Stimulated activated naive CD8-positive, alpha-beta T cell treated with anti-CD3 and anti-CD28 coated beads, Interleukin-15, Interleukin-2, amounts not matched to agents 100 ng/mL and 50 ng/mL, for 24 hours (primary cell): ENCODE data around the gene CD40LG.

Experiments used
- H3K27ac Mint-ChIP-seq: one replicate; pipeline ENCODE4 v1.8.0; 2021; ENCODE audit warnings: mild to moderate bottlenecking, mixed read lengths
- H3K27me3 Mint-ChIP-seq: one replicate; pipeline ENCODE4 v1.8.0; 2021; ENCODE audit warnings: mixed read lengths
- H3K36me3 Mint-ChIP-seq: one replicate; pipeline ENCODE4 v1.8.0; 2021; ENCODE audit warnings: low read depth, mixed read lengths
- H3K4me1 Mint-ChIP-seq: one replicate; pipeline ENCODE4 v1.8.0; 2021; ENCODE audit warnings: low read depth, mixed read lengths
- H3K4me3 Mint-ChIP-seq: one replicate; pipeline ENCODE4 v1.8.0; 2021; ENCODE audit warnings: mild to moderate bottlenecking, mixed read lengths
- H3K9me3 Mint-ChIP-seq: one replicate; pipeline ENCODE4 v1.8.0; 2021; ENCODE audit warnings: mixed read lengths

The CD40LG gene

GRCh38 chrX:136647677-136648360 lies at the start of gene CD40LG:
CD40LG (plus strand) TSS chrX:136648158; CDS start chrX:136648249, 91 bp downstream.
- Mint-ChIP-seq H3K9me3 (peaks cover 5% of the 10 kb centered on the region), H3K27ac (peak within 1 kb of the TSS; percentile 75), H3K4me3 (peak within 1 kb of the TSS; percentile 85), H3K36me3 (peaks cover 27% of the 10 kb centered on the region), H3K4me1 (peaks cover 60% of the 10 kb centered on the region), H3K27me3 (no peaks in the 10 kb centered on the region)

- peaks cover 45% of the 10 kb centered on the region for H3K4me1 Mint-ChIP-seq
- H3K9me3 Mint-ChIP-seq: no peaks in the 10 kb centered on the region
- peak overlapping the region; percentile 16 for H3K4me3 Mint-ChIP-seq
- no peaks in the 10 kb centered on the region for H3K36me3 Mint-ChIP-seq
- no peaks in the 10 kb centered on the region for H3K27me3 Mint-ChIP-seq
- H3K27ac Mint-ChIP-seq: peak overlapping the region; percentile 73
These were observed 49.3 kb upstream of the CD40LG start for GRCh38 chrX:136598631-136599030.

- no peak overlapping the region for H3K4me3 Mint-ChIP-seq
- H3K9me3 Mint-ChIP-seq: no peaks in the 10 kb centered on the region
- no peaks in the 10 kb centered on the region for H3K36me3 Mint-ChIP-seq
- peaks cover 45% of the 10 kb centered on the region for H3K4me1 Mint-ChIP-seq
- no peaks in the 10 kb centered on the region for H3K27me3 Mint-ChIP-seq
- no peak overlapping the region for H3K27ac Mint-ChIP-seq
These were observed 47.9 kb upstream of the CD40LG start for GRCh38 chrX:136600059-136600458.

GRCh38 chrX:136607236-136607635 lies 40.7 kb upstream of the CD40LG start:
- Mint-ChIP-seq H3K27me3 (no peaks in the 10 kb centered on the region), H3K4me1 (peaks cover 44% of the 10 kb centered on the region), H3K4me3 (no peak overlapping the region), H3K27ac (no peak overlapping the region), H3K36me3 (no peaks in the 10 kb centered on the region), H3K9me3 (no peaks in the 10 kb centered on the region)

GRCh38 chrX:136608295-136608933 lies 39.5 kb upstream of the CD40LG start:
- no peak overlapping the region for H3K4me3 Mint-ChIP-seq
- H3K27me3 Mint-ChIP-seq: no peaks in the 10 kb centered on the region
- H3K9me3 Mint-ChIP-seq: no peaks in the 10 kb centered on the region
- H3K36me3 Mint-ChIP-seq: no peaks in the 10 kb centered on the region
- peak overlapping the region; percentile 40 for H3K27ac Mint-ChIP-seq
- peaks cover 42% of the 10 kb centered on the region for H3K4me1 Mint-ChIP-seq

- no peaks in the 10 kb centered on the region for H3K9me3 Mint-ChIP-seq
- peak overlapping the region; percentile 86 for H3K27ac Mint-ChIP-seq
- H3K27me3 Mint-ChIP-seq: no peaks in the 10 kb centered on the region
- peak overlapping the region; percentile 32 for H3K4me3 Mint-ChIP-seq
- no peaks in the 10 kb centered on the region for H3K36me3 Mint-ChIP-seq
- H3K4me1 Mint-ChIP-seq: peaks cover 62% of the 10 kb centered on the region
These were observed 30.8 kb upstream of the CD40LG start for GRCh38 chrX:136616987-136617685.

- Mint-ChIP-seq H3K9me3 (no peaks in the 10 kb centered on the region), H3K27ac (peak overlapping the region; percentile 89), H3K36me3 (no peaks in the 10 kb centered on the region), H3K4me1 (peaks cover 84% of the 10 kb centered on the region), H3K4me3 (peak overlapping the region; percentile 7), H3K27me3 (no peaks in the 10 kb centered on the region)
These were observed 28.0 kb upstream of the CD40LG start for GRCh38 chrX:136619899-136620505.

- Mint-ChIP-seq H3K27ac (peak overlapping the region; percentile 89), H3K4me3 (peak overlapping the region; percentile 7), H3K27me3 (no peaks in the 10 kb centered on the region), H3K4me1 (peaks cover 89% of the 10 kb centered on the region), H3K9me3 (no peaks in the 10 kb centered on the region), H3K36me3 (no peaks in the 10 kb centered on the region)
These were observed 27.2 kb upstream of the CD40LG start for GRCh38 chrX:136620780-136621179.

- Mint-ChIP-seq H3K36me3 (no peaks in the 10 kb centered on the region), H3K27ac (peak overlapping the region; percentile 81), H3K9me3 (no peaks in the 10 kb centered on the region), H3K4me1 (peaks cover 94% of the 10 kb centered on the region), H3K4me3 (no peak overlapping the region), H3K27me3 (no peaks in the 10 kb centered on the region)
These were observed 25.4 kb upstream of the CD40LG start for GRCh38 chrX:136622568-136622967.

GRCh38 chrX:136623396-136623795 lies 24.6 kb upstream of the CD40LG start:
- H3K36me3 Mint-ChIP-seq: no peaks in the 10 kb centered on the region
- peak overlapping the region; percentile 58 for H3K4me3 Mint-ChIP-seq
- no peaks in the 10 kb centered on the region for H3K27me3 Mint-ChIP-seq
- peak overlapping the region; percentile 81 for H3K27ac Mint-ChIP-seq
- no peaks in the 10 kb centered on the region for H3K9me3 Mint-ChIP-seq
- peaks cover 95% of the 10 kb centered on the region for H3K4me1 Mint-ChIP-seq

GRCh38 chrX:136625246-136625645 lies 22.7 kb upstream of the CD40LG start:
- Mint-ChIP-seq H3K9me3 (no peaks in the 10 kb centered on the region), H3K4me1 (peaks cover 95% of the 10 kb centered on the region), H3K36me3 (no peaks in the 10 kb centered on the region), H3K4me3 (no peak overlapping the region), H3K27ac (peak overlapping the region; percentile 97), H3K27me3 (no peaks in the 10 kb centered on the region)

GRCh38 chrX:136626237-136626636 lies 21.7 kb upstream of the CD40LG start:
- no peaks in the 10 kb centered on the region for H3K36me3 Mint-ChIP-seq
- peak overlapping the region; percentile 62 for H3K4me3 Mint-ChIP-seq
- H3K27ac Mint-ChIP-seq: peak overlapping the region; percentile 97
- H3K4me1 Mint-ChIP-seq: peaks cover 96% of the 10 kb centered on the region
- H3K27me3 Mint-ChIP-seq: no peaks in the 10 kb centered on the region
- H3K9me3 Mint-ChIP-seq: no peaks in the 10 kb centered on the region

- peak overlapping the region; percentile 97 for H3K27ac Mint-ChIP-seq
These were observed 21.1 kb upstream of the CD40LG start for GRCh38 chrX:136626891-136627290.

GRCh38 chrX:136627409-136627808 lies 20.5 kb upstream of the CD40LG start:
- Mint-ChIP-seq H3K27ac (peak overlapping the region; percentile 97), H3K36me3 (no peaks in the 10 kb centered on the region), H3K4me1 (peaks cover 96% of the 10 kb centered on the region), H3K9me3 (no peaks in the 10 kb centered on the region), H3K27me3 (no peaks in the 10 kb centered on the region), H3K4me3 (peak overlapping the region; percentile 35)

More at GRCh38 chrX:136626891-136627290, 21.1 kb upstream of the CD40LG start:
- no peaks in the 10 kb centered on the region for H3K27me3 Mint-ChIP-seq
- H3K9me3 Mint-ChIP-seq: no peaks in the 10 kb centered on the region
- peaks cover 95% of the 10 kb centered on the region for H3K4me1 Mint-ChIP-seq
- H3K36me3 Mint-ChIP-seq: no peaks in the 10 kb centered on the region
- no peak overlapping the region for H3K4me3 Mint-ChIP-seq
